HG02642 (cell line): ENCODE measurements around the gene SDHC.
A peak's percentile ranks its signal among the peaks of the same experiment; 100 is the strongest.
"Not testable (repeated sequence)": the region's sequence is repeated elsewhere in the genome, so short reads cannot be mapped to it uniquely, and the experiment has no call there.

ENCODE experiments used
- ATAC-seq: cut with Tn5 transposase; IDR thresholded peaks from one replicate; pipeline ENCODE4 v1.9.1; 2021; ENCODE audit warnings: mild to moderate bottlenecking; ENCODE audit not compliant: unreplicated experiment, poor library complexity

The SDHC gene

GRCh38 chr1:161409848-161410635 lies 95.9 kb downstream of the SDHC start:
- ATAC-seq: peak; percentile 45

DNA sequence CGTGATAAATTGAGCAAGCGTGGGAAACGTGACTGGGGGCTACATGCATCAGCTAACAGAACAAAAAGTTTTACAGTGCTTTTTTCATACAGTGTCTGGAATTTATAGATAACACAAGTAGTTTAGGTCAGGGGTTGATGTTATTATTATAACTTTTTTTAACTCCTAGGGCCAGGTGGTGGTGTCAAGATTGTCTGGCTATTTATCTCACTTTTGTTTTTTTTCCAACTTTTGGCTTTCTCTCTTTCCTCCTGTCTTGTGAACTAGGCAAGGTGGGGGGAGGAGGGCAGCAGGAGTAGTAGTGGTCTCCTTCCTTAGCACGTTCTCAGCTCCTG lies 96.4 kb downstream of the SDHC start:
- not testable (repeated sequence) for ATAC-seq
